H9 (cell line): ENCODE measurements around the gene PDLIM3. TPM values are rescaled to one million over a fixed set of nuclear protein-coding genes. Genes with fewer than 3 reads are reported as not detected.

ENCODE experiments used
- DNase-seq: peaks from one replicate; pipeline ENCODE4 v3.0.0-alpha.2; 2017
- H2AFZ ChIP-seq: one replicate; pipeline ENCODE4 v1.6.1; 2013; ENCODE audit warnings: mild to moderate bottlenecking, low read length, control low read depth, moderate library complexity
- H2AK5ac ChIP-seq: 2 replicates; pipeline ENCODE4 v1.6.1; 2013; ENCODE audit warnings: low read length, control low read depth, mixed read lengths; ENCODE audit not compliant: insufficient read length
- H2BK120ac ChIP-seq: one replicate; pipeline ENCODE4 v1.6.1; 2013; ENCODE audit warnings: low read depth, mild to moderate bottlenecking, low read length, control low read depth, inconsistent platforms; ENCODE audit not compliant: poor library complexity, severe bottlenecking
- H2BK12ac ChIP-seq: 2 replicates; pipeline ENCODE4 v1.6.1; 2013; ENCODE audit warnings: low read length, control low read depth, mixed read lengths, low read depth; ENCODE audit not compliant: insufficient read length
- H2BK15ac ChIP-seq: 2 replicates; pipeline ENCODE4 v1.6.1; 2013; ENCODE audit warnings: low read depth, low read length, control low read depth
- H2BK20ac ChIP-seq: one replicate; pipeline ENCODE4 v1.6.1; 2013; ENCODE audit warnings: low read depth, mild to moderate bottlenecking, low read length, control low read depth, inconsistent platforms; ENCODE audit not compliant: poor library complexity, severe bottlenecking
- H2BK5ac ChIP-seq: 2 replicates; pipeline ENCODE4 v1.6.1; 2013; ENCODE audit warnings: low read length, control low read depth, mixed read lengths; ENCODE audit not compliant: insufficient read length
- H3K14ac ChIP-seq: 2 replicates; pipeline ENCODE4 v1.6.1; 2013; ENCODE audit warnings: low read length, control low read depth; ENCODE audit not compliant: insufficient read depth
- H3K18ac ChIP-seq: 2 replicates; pipeline ENCODE4 v1.6.1; 2013; ENCODE audit warnings: low read depth, mild to moderate bottlenecking, mixed read lengths, low read length, control low read depth; ENCODE audit not compliant: insufficient read length
- H3K23ac ChIP-seq: 2 replicates; pipeline ENCODE4 v1.6.1; 2013; ENCODE audit warnings: low read length, control low read depth, mixed read lengths, low read depth; ENCODE audit not compliant: insufficient read length
- H3K23me2 ChIP-seq: 2 replicates; pipeline ENCODE4 v1.6.1; 2013; ENCODE audit warnings: low read depth, mild to moderate bottlenecking, mixed read lengths, low read length, control low read depth; ENCODE audit not compliant: insufficient read length, poor library complexity, severe bottlenecking
- H3K27ac ChIP-seq: 2 replicates; pipeline ENCODE4 v1.5.1; 2013; ENCODE audit warnings: low read length, control low read depth, mixed read lengths, low read depth; ENCODE audit not compliant: insufficient read length
- H3K27me3 ChIP-seq: 2 replicates; pipeline ENCODE4 v1.6.1; 2013; ENCODE audit warnings: low read length, control low read depth, inconsistent platforms; ENCODE audit not compliant: insufficient read depth
- H3K4ac ChIP-seq: 2 replicates; pipeline ENCODE4 v1.6.1; 2013; ENCODE audit warnings: low read depth, mild to moderate bottlenecking, control low read depth, inconsistent platforms, low read length, moderate library complexity
- H3K4me1 ChIP-seq: 2 replicates; pipeline ENCODE4 v1.6.1; 2013; ENCODE audit warnings: low read length, control low read depth, inconsistent platforms; ENCODE audit not compliant: insufficient read depth
- H3K4me2 ChIP-seq: 2 replicates; pipeline ENCODE4 v1.6.1; 2013; ENCODE audit warnings: low read length, control low read depth, mixed read lengths; ENCODE audit not compliant: insufficient read length, insufficient read depth
- H3K56ac ChIP-seq: 2 replicates; pipeline ENCODE4 v1.6.1; 2013; ENCODE audit warnings: low read depth, mild to moderate bottlenecking, mixed read lengths, low read length, control low read depth; ENCODE audit not compliant: insufficient read length
- H3K79me1 ChIP-seq: 2 replicates; pipeline ENCODE4 v1.6.1; 2013; ENCODE audit warnings: low read depth, mild to moderate bottlenecking, moderate library complexity, low read length, control low read depth, inconsistent platforms; ENCODE audit not compliant: insufficient read depth, poor library complexity, severe bottlenecking
- H3K79me2 ChIP-seq: 2 replicates; pipeline ENCODE4 v1.6.1; 2013; ENCODE audit warnings: low read length, control low read depth, inconsistent platforms; ENCODE audit not compliant: insufficient read depth
- H3K9ac ChIP-seq: 2 replicates; pipeline ENCODE4 v1.6.1; 2013; ENCODE audit warnings: low read length, control low read depth, mixed read lengths; ENCODE audit not compliant: insufficient read length; ENCODE audit errors: extremely low read depth
- H3K9me3 ChIP-seq: one replicate; pipeline ENCODE4 v1.6.1; 2013; ENCODE audit warnings: low read depth, low read length, inconsistent platforms; ENCODE audit not compliant: control insufficient read depth
- H3T11ph ChIP-seq: one replicate; pipeline ENCODE4 v1.6.1; 2013; ENCODE audit warnings: mild to moderate bottlenecking, low read length, control low read depth, inconsistent platforms
- H4K20me1 ChIP-seq: one replicate; pipeline ENCODE4 v1.6.1; 2013; ENCODE audit not compliant: control insufficient read depth, insufficient read length, insufficient read depth
- H4K5ac ChIP-seq: 2 replicates; pipeline ENCODE4 v1.6.1; 2013; ENCODE audit warnings: low read depth, mild to moderate bottlenecking, mixed read lengths, low read length, control low read depth; ENCODE audit not compliant: insufficient read length
- H4K8ac ChIP-seq: replicated peaks from 2 replicates; pipeline ENCODE4 v1.6.1; 2013; ENCODE audit warnings: low read length, control low read depth, mixed read lengths, low read depth; ENCODE audit not compliant: insufficient read length
- H4K91ac ChIP-seq: 2 replicates; pipeline ENCODE4 v1.6.1; 2013; ENCODE audit warnings: low read depth, mild to moderate bottlenecking, moderate library complexity, mixed read lengths, low read length, control low read depth; ENCODE audit not compliant: insufficient read length
- H3K27ac Mint-ChIP-seq, 3 experiments: 2 replicates in 2 of 3; 3 replicates in 1 of 3; pipeline ENCODE4 v1.8.0; 2020 to 2021; ENCODE audit warnings: mixed read lengths in 3 of 3, mild to moderate bottlenecking in 1 of 3, moderate library complexity in 1 of 3
- H3K27me3 Mint-ChIP-seq: 2 replicates; pipeline ENCODE4 v1.8.0; 2021; ENCODE audit warnings: low read depth, mild to moderate bottlenecking, moderate library complexity, mixed read lengths
- H3K36me3 Mint-ChIP-seq, 3 experiments: 2 replicates in 2 of 3; 3 replicates in 1 of 3; pipeline ENCODE4 v1.8.0; 2020 to 2021; ENCODE audit warnings: low read depth in 3 of 3, mixed read lengths in 3 of 3; ENCODE audit not compliant: insufficient read depth in 1 of 3
- H3K4me1 Mint-ChIP-seq, 2 experiments: 2 replicates each; pipeline ENCODE4 v1.8.0; 2020; ENCODE audit warnings: mixed read lengths in 2 of 2
- H3K4me3 Mint-ChIP-seq, 2 experiments: 2 replicates in 1 of 2; 3 replicates in 1 of 2; pipeline ENCODE4 v1.8.0; 2020 to 2021; ENCODE audit warnings: mild to moderate bottlenecking in 2 of 2, mixed read lengths in 2 of 2, moderate library complexity in 1 of 2
- H3K9me3 Mint-ChIP-seq, 2 experiments: 2 replicates in 1 of 2; 3 replicates in 1 of 2; pipeline ENCODE4 v1.8.0; 2020; ENCODE audit warnings: mild to moderate bottlenecking in 2 of 2, mixed read lengths in 2 of 2, moderate library complexity in 1 of 2
- CTCF ChIP-seq: fragments of 200-600 bp; sonication (generic); conservative IDR thresholded peaks from 3 replicates; pipeline ENCODE4 v1.8.0; 2021; ENCODE audit warnings: antibody characterized with exemption, mild to moderate bottlenecking
- WGBS: extraction: QIAGEN DNeasy Blood & Tissue Kit; methylation state at CpG from one replicate; pipeline ENCODE4 v1.1.7; 2013; ENCODE audit warnings: missing lambda C conversion rate, low lambda C conversion rate, mixed read lengths; ENCODE audit not compliant: insufficient read length; ENCODE audit errors: extremely low coverage; 5-methylcytosine and 5-hydroxymethylcytosine counted together
- total RNA-seq: library from RNA; stranded (reverse); gene quantifications from 2 replicates; pipeline ENCODE4 v1.2.1, GENCODE V29; 2021

PDLIM3 gene
- total RNA-seq, 1 experiment from 2014 or later = 12.0 TPM

GRCh38 chr4:185542626-185543315 lies 7.5 kb upstream of the PDLIM3 start:
- H4K5ac ChIP-seq = no peak overlapping the region
- no peaks in the 10 kb centered on the region for H3K79me2 ChIP-seq
- no peaks in the 10 kb centered on the region for H4K20me1 ChIP-seq
- TF ChIP-seq CTCF = no peak
- Mint-ChIP-seq H3K9me3 (no peaks in the 10 kb centered on the region), H3K4me1 (peaks cover 7 to 14% of the 10 kb centered on the region in 2 experiments), H3K4me3 (no peak overlapping the region), H3K27ac (no peak overlapping the region), H3K36me3 (no peaks in the 10 kb centered on the region), H3K27me3 (peaks cover 15% of the 10 kb centered on the region)
- H4K91ac ChIP-seq = no peak overlapping the region
- no peak overlapping the region for H2BK5ac ChIP-seq
- H3K9ac ChIP-seq = no peak overlapping the region
- H3K9me3 ChIP-seq = no peaks in the 10 kb centered on the region
- H4K8ac ChIP-seq = no peak overlapping the region
- H3K4ac ChIP-seq = no peak overlapping the region
- H3T11ph ChIP-seq = no peak overlapping the region
- H3K23me2 ChIP-seq = no peaks in the 10 kb centered on the region
- H3K27me3 ChIP-seq = no peaks in the 10 kb centered on the region
- H2AK5ac ChIP-seq = no peak overlapping the region
- no peaks in the 10 kb centered on the region for H3K79me1 ChIP-seq
- no peak overlapping the region for H3K4me2 ChIP-seq
- H3K27ac ChIP-seq = no peak overlapping the region
- no peak overlapping the region for H2BK15ac ChIP-seq
- no peak overlapping the region for H2BK120ac ChIP-seq
- H2AFZ ChIP-seq = no peak overlapping the region
- H2BK12ac ChIP-seq = no peak overlapping the region
- H3K56ac ChIP-seq = no peak overlapping the region
- no peak overlapping the region for H3K18ac ChIP-seq
- no peak for DNase-seq
- H3K4me1 ChIP-seq = no peaks in the 10 kb centered on the region
- WGBS = no CpG with 5 or more reads among the region's 14 CpGs
- H3K14ac ChIP-seq = no peak overlapping the region
- no peak overlapping the region for H2BK20ac ChIP-seq
- H3K23ac ChIP-seq = no peak overlapping the region
